Liver (tissue), 9 donors: ENCODE data around the gene CEMIP. TPM values are rescaled to one million over a fixed set of nuclear protein-coding genes. Genes with fewer than 3 reads are reported as not detected.

Source experiments
- DNase-seq: peaks from one replicate; pipeline ENCODE4 v3.0.0-alpha.2; 2017; ENCODE audit warnings: low spot score
- H3K27ac ChIP-seq, 2 donors: one replicate each; pipeline ENCODE4 v1.7.0; 2013; ENCODE audit warnings: inconsistent platforms in 2 of 2, low read length in 2 of 2, control low read depth in 1 of 2, low read depth in 1 of 2, mild to moderate bottlenecking in 1 of 2
- H3K27me3 ChIP-seq, 4 donors: one replicate each; pipeline versions ENCODE4 v1.6.1 to v1.7.0; 2013; ENCODE audit warnings: low read length in 3 of 4, inconsistent platforms in 1 of 4, mild to moderate bottlenecking in 1 of 4, moderate library complexity in 1 of 4; ENCODE audit not compliant: control insufficient read depth in 4 of 4, insufficient read depth in 4 of 4
- H3K36me3 ChIP-seq, 4 donors: one replicate each; pipeline versions ENCODE4 v1.6.1 to v1.7.0; 2013; ENCODE audit warnings: low read length in 3 of 4, mild to moderate bottlenecking in 3 of 4, low read depth in 1 of 4, moderate library complexity in 1 of 4; ENCODE audit not compliant: control insufficient read depth in 4 of 4, insufficient read depth in 3 of 4
- H3K4me1 ChIP-seq, 4 donors: one replicate each; pipeline versions ENCODE4 v1.6.1 to v1.7.0; 2013; ENCODE audit warnings: low read length in 3 of 4, mild to moderate bottlenecking in 3 of 4, moderate library complexity in 1 of 4; ENCODE audit not compliant: control insufficient read depth in 4 of 4, insufficient read depth in 4 of 4
- H3K4me3 ChIP-seq, 3 donors: one replicate each; pipeline versions ENCODE4 v1.6.1 to v1.7.0; 2013; ENCODE audit warnings: low read length in 3 of 3, control low read depth in 1 of 3, low read depth in 1 of 3, mild to moderate bottlenecking in 1 of 3
- H3K9ac ChIP-seq, 2 donors: one replicate each; pipeline ENCODE4 v1.7.0; 2013; ENCODE audit warnings: low read length in 2 of 2, mild to moderate bottlenecking in 2 of 2, moderate library complexity in 2 of 2, control low read depth in 1 of 2, low read depth in 1 of 2
- H3K9me3 ChIP-seq, 4 donors: one replicate each; pipeline versions ENCODE4 v1.6.1 to v1.7.0; 2013; ENCODE audit warnings: low read length in 3 of 4; ENCODE audit not compliant: control insufficient read depth in 4 of 4
- CTCF ChIP-seq: fragments of 150-350 bp; IDR thresholded peaks from 2 replicates; pipeline ENCODE4 v1.5.1; 2017; ENCODE audit warnings: improper control_type of control experiment, low read depth, low read length; ENCODE audit not compliant: missing input control
- EGR1 ChIP-seq, 2 donors: IDR thresholded peaks; 2 replicates each; pipeline ENCODE4 v1.6.1; 2016 to 2018; ENCODE audit warnings: antibody characterized with exemption in 2 of 2, low read depth in 2 of 2
- FOXA1 ChIP-seq: IDR thresholded peaks from 2 replicates; pipeline ENCODE4 v1.6.1; 2016; ENCODE audit warnings: antibody characterized with exemption
- FOXA2 ChIP-seq: IDR thresholded peaks from 2 replicates; pipeline ENCODE4 v1.6.1; 2016; ENCODE audit warnings: antibody characterized with exemption
- GABPA ChIP-seq, 2 donors: IDR thresholded peaks in 1 of 2; conservative IDR thresholded peaks in 1 of 2; 2 replicates each; pipeline ENCODE4 v1.6.1; 2016; ENCODE audit warnings: antibody characterized with exemption in 2 of 2, mild to moderate bottlenecking in 1 of 2, moderate library complexity in 1 of 2
- HNF4A ChIP-seq, 2 donors: conservative IDR thresholded peaks; 2 replicates each; pipeline ENCODE4 v1.6.1; 2016; ENCODE audit warnings: antibody characterized with exemption in 2 of 2, mild to moderate bottlenecking in 2 of 2
- HNF4G ChIP-seq: IDR thresholded peaks from 2 replicates; pipeline ENCODE4 v1.6.1; 2016; ENCODE audit warnings: antibody characterized with exemption
- JUND ChIP-seq, 2 donors: IDR thresholded peaks; 2 replicates each; pipeline ENCODE4 v1.6.1; 2016; ENCODE audit warnings: antibody characterized with exemption in 2 of 2
- MAX ChIP-seq: IDR thresholded peaks from 2 replicates; pipeline ENCODE4 v1.6.1; 2016; ENCODE audit warnings: antibody characterized with exemption
- NR2F2 ChIP-seq: IDR thresholded peaks from 2 replicates; pipeline ENCODE4 v1.6.1; 2016; ENCODE audit warnings: antibody characterized with exemption
- RAD21 ChIP-seq, 2 donors: IDR thresholded peaks; 2 replicates each; pipeline ENCODE4 v1.6.1; 2016; ENCODE audit warnings: antibody characterized with exemption in 2 of 2, mild to moderate bottlenecking in 2 of 2
- RXRA ChIP-seq, 2 donors: IDR thresholded peaks; 2 replicates each; pipeline ENCODE4 v1.6.1; 2017 to 2018; ENCODE audit warnings: antibody characterized with exemption in 2 of 2, mild to moderate bottlenecking in 1 of 2
- SP1 ChIP-seq: IDR thresholded peaks from 2 replicates; pipeline ENCODE4 v1.6.1; 2018; ENCODE audit warnings: antibody characterized with exemption, mild to moderate bottlenecking
- TAF1 ChIP-seq: conservative IDR thresholded peaks from 2 replicates; pipeline ENCODE4 v1.6.1; 2016; ENCODE audit warnings: antibody characterized with exemption, mild to moderate bottlenecking
- YY1 ChIP-seq: IDR thresholded peaks from 2 replicates; pipeline ENCODE4 v1.6.1; 2016; ENCODE audit warnings: antibody characterized with exemption, mild to moderate bottlenecking
- ZBTB33 ChIP-seq: IDR thresholded peaks from 2 replicates; pipeline ENCODE4 v1.6.1; 2016; ENCODE audit warnings: antibody characterized with exemption
- WGBS: extraction: QIAGEN DNeasy Blood & Tissue Kit; methylation state at CpG from one replicate; pipeline ENCODE4 v1.1.7; 2013; 5-methylcytosine and 5-hydroxymethylcytosine counted together
- polyA plus RNA-seq, 2 donors: library from polyadenylated mRNA; stranded (reverse) in 1 of 2; unstranded in 1 of 2; fragments of 200-250 nt in 1 of 2; fragments of >200 nt in 1 of 2; fragmentation: Nextera tagmentation in 1 of 2; extraction: Ambion mirVana in 1 of 2; gene quantifications; one replicate each; pipeline versions ENCODE4 v1.2.1 to v1.2.3, GENCODE V29; 2013 to 2015
- total RNA-seq, 2 donors: library from RNA; depleted of rRNA; stranded (reverse); fragments of >200 nt; gene quantifications; one replicate each; pipeline ENCODE4 v1.2.3, GENCODE V29; 2014
- TF ChIP-seq, protein P1 (sequence below): IDR thresholded peaks from 2 replicates; pipeline ENCODE4 v1.6.1; 2016; ENCODE audit warnings: antibody characterized with exemption, mild to moderate bottlenecking
- TF ChIP-seq, protein P2 (sequence below): IDR thresholded peaks from 2 replicates; pipeline ENCODE4 v1.6.1; 2016; ENCODE audit warnings: antibody characterized with exemption
- donor health status: healthy.
- donor health status: healthy.
- donor health status: healthy.
- donor health status: healthy.
- donor health status: healthy.

The CEMIP gene
- total and polyA plus RNA-seq, 4 donors = under 0.01 to 0.89 (median 0.21) TPM

DNA sequence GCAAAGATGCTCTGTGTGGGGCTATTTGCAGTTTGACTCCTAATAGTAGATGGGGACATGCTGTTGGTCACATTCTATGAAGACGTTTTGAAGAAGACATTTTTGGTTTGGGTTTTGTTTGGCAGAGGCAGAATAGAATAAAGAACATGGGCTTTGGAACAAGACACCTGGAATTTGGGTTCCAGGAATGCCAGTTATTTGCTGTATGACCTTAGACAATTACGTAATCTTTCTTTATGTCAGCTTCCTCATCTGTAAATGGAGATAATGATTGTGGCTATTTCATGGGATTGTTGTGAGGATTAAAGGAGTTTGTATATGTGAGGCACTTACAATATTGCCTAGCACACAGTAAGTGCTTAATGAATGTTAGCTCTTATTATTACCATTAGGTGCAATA lies 118.9 kb downstream of the CEMIP start (continued):
- TF ChIP-seq, protein P1, sequence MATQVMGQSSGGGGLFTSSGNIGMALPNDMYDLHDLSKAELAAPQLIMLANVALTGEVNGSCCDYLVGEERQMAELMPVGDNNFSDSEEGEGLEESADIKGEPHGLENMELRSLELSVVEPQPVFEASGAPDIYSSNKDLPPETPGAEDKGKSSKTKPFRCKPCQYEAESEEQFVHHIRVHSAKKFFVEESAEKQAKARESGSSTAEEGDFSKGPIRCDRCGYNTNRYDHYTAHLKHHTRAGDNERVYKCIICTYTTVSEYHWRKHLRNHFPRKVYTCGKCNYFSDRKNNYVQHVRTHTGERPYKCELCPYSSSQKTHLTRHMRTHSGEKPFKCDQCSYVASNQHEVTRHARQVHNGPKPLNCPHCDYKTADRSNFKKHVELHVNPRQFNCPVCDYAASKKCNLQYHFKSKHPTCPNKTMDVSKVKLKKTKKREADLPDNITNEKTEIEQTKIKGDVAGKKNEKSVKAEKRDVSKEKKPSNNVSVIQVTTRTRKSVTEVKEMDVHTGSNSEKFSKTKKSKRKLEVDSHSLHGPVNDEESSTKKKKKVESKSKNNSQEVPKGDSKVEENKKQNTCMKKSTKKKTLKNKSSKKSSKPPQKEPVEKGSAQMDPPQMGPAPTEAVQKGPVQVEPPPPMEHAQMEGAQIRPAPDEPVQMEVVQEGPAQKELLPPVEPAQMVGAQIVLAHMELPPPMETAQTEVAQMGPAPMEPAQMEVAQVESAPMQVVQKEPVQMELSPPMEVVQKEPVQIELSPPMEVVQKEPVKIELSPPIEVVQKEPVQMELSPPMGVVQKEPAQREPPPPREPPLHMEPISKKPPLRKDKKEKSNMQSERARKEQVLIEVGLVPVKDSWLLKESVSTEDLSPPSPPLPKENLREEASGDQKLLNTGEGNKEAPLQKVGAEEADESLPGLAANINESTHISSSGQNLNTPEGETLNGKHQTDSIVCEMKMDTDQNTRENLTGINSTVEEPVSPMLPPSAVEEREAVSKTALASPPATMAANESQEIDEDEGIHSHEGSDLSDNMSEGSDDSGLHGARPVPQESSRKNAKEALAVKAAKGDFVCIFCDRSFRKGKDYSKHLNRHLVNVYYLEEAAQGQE = no peak
- no peak for TF ChIP-seq RAD21 (IDR thresholded peaks at IDR 0.05)

DNA sequence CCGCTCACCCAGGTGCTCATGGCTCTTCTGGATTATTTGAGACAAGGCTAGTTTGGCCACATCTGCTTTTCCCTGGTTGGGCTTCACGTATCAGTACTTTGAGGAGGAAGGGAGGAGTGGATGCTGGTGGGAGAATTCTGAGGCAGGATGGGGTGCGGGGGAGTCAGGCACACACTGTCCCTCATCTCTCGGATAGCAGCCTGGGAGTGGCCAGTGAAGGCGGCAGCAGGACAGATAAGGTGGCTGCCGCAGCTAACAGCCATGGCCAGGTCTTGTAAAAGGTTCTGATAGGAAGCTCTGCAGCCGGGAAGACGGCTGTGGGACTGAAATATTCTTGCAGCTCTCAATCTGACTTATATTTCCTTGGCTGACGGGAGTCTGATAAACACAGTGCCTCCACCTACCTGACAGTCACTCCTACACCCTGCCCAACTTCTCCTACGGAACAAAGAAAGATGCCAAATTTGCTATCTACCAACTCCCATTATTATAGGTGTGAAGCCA lies 123.2 kb downstream of the CEMIP start:
- no peak overlapping the region for H3K9ac ChIP-seq
- H3K4me3 ChIP-seq = no peak overlapping the region
- H3K27me3 ChIP-seq = no peaks in the 10 kb centered on the region
- no peak for DNase-seq
- H3K9me3 ChIP-seq = no peaks in the 10 kb centered on the region
- H3K36me3 ChIP-seq = peaks cover 0 to 4% (median 0%) of the 10 kb centered on the region in 4 donors
- 89% methylated on average over 10 of the region's 10 CpGs for WGBS
- no peak for TF ChIP-seq EGR1 (IDR thresholded peaks at IDR 0.05; ENCODE audit: low read depth in 2 of 2)
- TF ChIP-seq RXRA (IDR thresholded peaks at IDR 0.05) = no peak
- no peak overlapping the region for H3K27ac ChIP-seq
- H3K4me1 ChIP-seq = no peaks in the 10 kb centered on the region

DNA sequence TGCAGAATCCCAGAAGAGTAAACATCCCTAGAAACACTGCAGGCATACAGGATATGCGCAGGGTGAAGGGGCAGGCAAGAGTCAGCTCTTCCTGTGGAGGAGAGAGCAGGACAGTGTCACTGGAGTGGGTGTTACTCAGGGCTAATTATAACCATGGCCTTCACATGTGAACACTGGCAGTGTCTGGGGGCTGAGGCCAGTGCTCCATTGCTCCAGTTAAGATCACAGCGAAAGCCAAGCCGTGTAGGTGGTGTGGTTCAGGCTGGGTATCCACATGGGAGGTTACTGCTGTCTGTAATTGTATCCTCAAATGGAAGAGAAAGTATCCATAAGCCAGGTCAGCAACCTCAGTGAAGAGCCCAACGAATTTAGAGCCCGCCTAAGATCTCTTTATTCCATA lies 125.8 kb downstream of the CEMIP start:
- 79% methylated on average over 5 of the region's 5 CpGs for WGBS
- TF ChIP-seq CTCF = no peak
- TF ChIP-seq EGR1 (IDR thresholded peaks at IDR 0.05; ENCODE audit: low read depth in 2 of 2) = no peak
- peak; percentile 45 to 49 for TF ChIP-seq RXRA (IDR thresholded peaks at IDR 0.05)
- no peak for TF ChIP-seq FOXA2
- TF ChIP-seq YY1 = no peak
- TF ChIP-seq, protein P2, sequence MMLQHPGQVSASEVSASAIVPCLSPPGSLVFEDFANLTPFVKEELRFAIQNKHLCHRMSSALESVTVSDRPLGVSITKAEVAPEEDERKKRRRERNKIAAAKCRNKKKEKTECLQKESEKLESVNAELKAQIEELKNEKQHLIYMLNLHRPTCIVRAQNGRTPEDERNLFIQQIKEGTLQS = no peak
- TF ChIP-seq, protein P1 = no peak
- peak; percentile 59 for TF ChIP-seq SP1
- no peak for TF ChIP-seq HNF4G
- peak in 1 of 2 donors; percentile 21 for TF ChIP-seq RAD21 (IDR thresholded peaks at IDR 0.05)
- TF ChIP-seq MAX = no peak
- peak; percentile 91 for TF ChIP-seq NR2F2
- no peak for TF ChIP-seq FOXA1
- TF ChIP-seq GABPA (IDR thresholded peaks at IDR 0.05 in 1 of 2, conservative IDR thresholded peaks at IDR 0.05 in 1 of 2) = no peak
- no peak for TF ChIP-seq JUND (IDR thresholded peaks at IDR 0.05)
- TF ChIP-seq ZBTB33 = no peak
- no peak for TF ChIP-seq TAF1
- no peak for TF ChIP-seq HNF4A (conservative IDR thresholded peaks at IDR 0.05)

More for the DNA sequence above, 125.8 kb downstream of the CEMIP start:
- H3K4me3 ChIP-seq = no peak overlapping the region
- H3K27ac ChIP-seq = no peak overlapping the region
- peaks cover 0 to 12% (median 2%) of the 10 kb centered on the region in 4 donors for H3K36me3 ChIP-seq
- no peaks in the 10 kb centered on the region for H3K27me3 ChIP-seq
- DNase-seq = no peak
- no peak overlapping the region for H3K9ac ChIP-seq
- H3K9me3 ChIP-seq = peaks cover 0 to 5% (median 3%) of the 10 kb centered on the region in 4 donors
- no peaks in the 10 kb centered on the region for H3K4me1 ChIP-seq
